Mucosa of descending colon (tissue), 3 donors: Measurements from ENCODE around the gene ZMIZ1. TPM values are rescaled to one million over a fixed set of nuclear protein-coding genes. Genes with fewer than 3 reads are reported as not detected.
A peak's percentile ranks its signal among the peaks of the same experiment; 100 is the strongest.

Experiments used
- ATAC-seq: fragments of 200-7000 bp; cut with Tn5 transposase; one replicate; pipeline ENCODE4 v1.9.1; 2020; ENCODE audit warnings: mild to moderate bottlenecking, moderate library complexity
- DNase-seq, 3 donors: peaks; one replicate each; pipeline ENCODE4 v3.0.0-alpha.2; 2020
- H3K36me3 ChIP-seq: fragments of 200-600 bp; one replicate; pipeline ENCODE4 v1.8.0; 2021; ENCODE audit warnings: low read depth, mild to moderate bottlenecking
- H3K4me1 ChIP-seq: fragments of 200-600 bp; one replicate; pipeline ENCODE4 v1.8.0; 2021; ENCODE audit warnings: low read depth, mild to moderate bottlenecking
- H3K4me3 ChIP-seq: fragments of 200-600 bp; one replicate; pipeline ENCODE4 v1.8.0; 2021; ENCODE audit warnings: mild to moderate bottlenecking
- H3K9me3 ChIP-seq: fragments of 200-600 bp; one replicate; pipeline ENCODE4 v1.8.0; 2021; ENCODE audit warnings: mild to moderate bottlenecking
- intact Hi-C, 2 donors: fragments of 100-400 bp; cut with DNase I in 1 of 2; cut with micrococcal nuclease in 1 of 2; formaldehyde crosslinking; loops; one replicate each; pipeline versions ENCODE4 v1.11.0 to v1.11.1; 2022; cut with DNase I, micrococcal nuclease
- total RNA-seq, 3 donors: library from RNA; stranded (reverse); fragmentation: NEBNext Ultra II Directional in 2 of 3; extraction: Animal tissue kit (Norgen Biotek cat#: 25700) in 2 of 3; gene quantifications; one replicate each; pipeline versions ENCODE4 v1.2.1 to v1.2.4, GENCODE V29; 2021 to 2023
- TF ChIP-seq, protein P1 (sequence below): fragments of 200-600 bp; IDR thresholded peaks from one replicate; pipeline ENCODE4 v1.8.0; 2022; ENCODE audit warnings: antibody characterized with exemption, mild to moderate bottlenecking
- donor health status: DM: no; HTN: no; CAD: no; lungs with moderate emphysema.
- donor health status: DM: no; HTN: no; CAD: no.
- donor health status: DM: no; HTN: yes; CAD: no.

Gene ZMIZ1
- total RNA-seq, 3 donors from 2014 or later = 61.4 to 103 (median 89.1) TPM

DNA sequence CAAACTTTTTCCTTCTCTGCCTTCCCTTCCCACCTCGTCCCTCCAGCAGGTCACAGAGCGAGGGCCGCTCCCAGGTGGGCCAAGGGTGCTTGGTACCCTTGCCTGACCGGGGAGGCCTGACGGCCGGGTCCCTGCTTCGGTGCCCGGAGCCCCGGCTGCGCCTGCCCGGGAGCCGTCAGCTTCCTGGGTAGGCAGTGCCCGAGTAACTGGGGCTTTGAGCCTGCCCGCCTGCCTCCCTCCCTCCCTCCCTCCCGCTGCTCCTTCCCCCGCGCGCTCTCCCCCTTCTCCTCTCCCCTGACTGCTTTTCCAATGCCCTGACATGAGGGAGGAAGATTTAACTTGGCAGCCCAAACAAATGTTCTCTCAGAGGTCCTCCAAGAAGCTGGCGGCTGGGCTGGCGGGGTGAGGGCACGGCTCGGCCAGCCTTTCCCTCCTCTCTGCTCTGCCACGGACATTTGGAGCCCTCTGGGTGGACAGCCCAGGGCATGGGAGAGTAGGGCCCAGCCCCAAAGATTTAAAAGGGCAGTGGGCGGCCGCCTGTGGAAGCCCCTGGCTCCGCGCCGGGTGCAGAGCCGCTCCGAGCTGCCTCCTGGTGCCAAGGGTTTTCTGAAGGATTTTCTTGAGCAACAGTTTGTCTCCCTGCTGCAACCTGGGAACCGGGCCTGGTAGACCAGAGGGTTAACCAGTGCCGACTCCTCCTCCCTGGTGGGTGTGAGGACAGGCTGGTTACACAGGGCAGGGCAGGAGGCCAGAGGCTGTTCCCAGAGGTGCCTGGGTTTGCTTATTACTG, 2.0 kb downstream of the ZMIZ1 start:
- ATAC-seq = peak; percentile 64

DNA sequence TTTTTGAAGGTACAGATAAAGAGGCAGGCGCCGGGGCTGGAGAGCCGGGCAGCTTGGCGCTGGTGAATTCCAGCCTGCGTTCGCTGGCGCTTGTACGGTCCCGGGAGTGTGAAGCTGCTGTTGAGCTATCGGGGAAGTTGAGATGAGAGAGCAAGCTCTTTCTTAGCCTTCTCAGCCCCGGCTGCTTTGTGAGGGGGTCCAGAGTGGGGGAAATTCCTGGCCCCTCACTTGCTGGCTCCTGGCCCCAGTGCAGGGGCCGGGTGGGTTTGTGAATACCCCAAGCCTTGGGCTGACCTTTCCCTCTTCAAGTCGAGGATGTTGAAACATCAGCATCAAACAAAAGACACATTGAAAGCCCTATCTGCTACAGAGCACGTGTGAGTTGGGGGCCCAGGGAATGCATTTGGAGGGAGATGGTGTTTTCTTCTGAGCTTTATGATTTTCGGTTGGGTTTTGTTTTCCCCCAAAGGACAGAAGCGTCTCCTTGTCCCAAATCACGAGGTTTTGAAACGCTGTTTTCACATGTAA, 2.7 kb downstream of the ZMIZ1 start:
- Histone ChIP-seq H3K4me3 (peak overlapping the region; percentile 97), H3K36me3 (no peaks in the 10 kb centered on the region), H3K9me3 (no peaks in the 10 kb centered on the region), H3K4me1 (peaks cover 59% of the 10 kb centered on the region)
- ATAC-seq (no peak), DNase-seq (no peak)
- TF ChIP-seq, protein P1, sequence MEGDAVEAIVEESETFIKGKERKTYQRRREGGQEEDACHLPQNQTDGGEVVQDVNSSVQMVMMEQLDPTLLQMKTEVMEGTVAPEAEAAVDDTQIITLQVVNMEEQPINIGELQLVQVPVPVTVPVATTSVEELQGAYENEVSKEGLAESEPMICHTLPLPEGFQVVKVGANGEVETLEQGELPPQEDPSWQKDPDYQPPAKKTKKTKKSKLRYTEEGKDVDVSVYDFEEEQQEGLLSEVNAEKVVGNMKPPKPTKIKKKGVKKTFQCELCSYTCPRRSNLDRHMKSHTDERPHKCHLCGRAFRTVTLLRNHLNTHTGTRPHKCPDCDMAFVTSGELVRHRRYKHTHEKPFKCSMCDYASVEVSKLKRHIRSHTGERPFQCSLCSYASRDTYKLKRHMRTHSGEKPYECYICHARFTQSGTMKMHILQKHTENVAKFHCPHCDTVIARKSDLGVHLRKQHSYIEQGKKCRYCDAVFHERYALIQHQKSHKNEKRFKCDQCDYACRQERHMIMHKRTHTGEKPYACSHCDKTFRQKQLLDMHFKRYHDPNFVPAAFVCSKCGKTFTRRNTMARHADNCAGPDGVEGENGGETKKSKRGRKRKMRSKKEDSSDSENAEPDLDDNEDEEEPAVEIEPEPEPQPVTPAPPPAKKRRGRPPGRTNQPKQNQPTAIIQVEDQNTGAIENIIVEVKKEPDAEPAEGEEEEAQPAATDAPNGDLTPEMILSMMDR = no peak
- intact Hi-C loops = loop anchor here (10.0 kb wide), 1 partner anchor 123 kb away; no protein-coding TSS in a partner anchor

More for the DNA sequence above, 2.0 kb downstream of the ZMIZ1 start:
- peaks cover 58% of the 10 kb centered on the region for H3K4me1 ChIP-seq
- intact Hi-C loops = loop anchor here (10.0 kb wide), 1 partner anchor 124 kb away; no protein-coding TSS in a partner anchor
- no peaks in the 10 kb centered on the region for H3K9me3 ChIP-seq
- H3K36me3 ChIP-seq = no peaks in the 10 kb centered on the region
- DNase-seq = peak; percentile 90 to 94 (median 93)
- TF ChIP-seq, protein P1 = no peak
- peak overlapping the region; percentile 97 for H3K4me3 ChIP-seq

DNA sequence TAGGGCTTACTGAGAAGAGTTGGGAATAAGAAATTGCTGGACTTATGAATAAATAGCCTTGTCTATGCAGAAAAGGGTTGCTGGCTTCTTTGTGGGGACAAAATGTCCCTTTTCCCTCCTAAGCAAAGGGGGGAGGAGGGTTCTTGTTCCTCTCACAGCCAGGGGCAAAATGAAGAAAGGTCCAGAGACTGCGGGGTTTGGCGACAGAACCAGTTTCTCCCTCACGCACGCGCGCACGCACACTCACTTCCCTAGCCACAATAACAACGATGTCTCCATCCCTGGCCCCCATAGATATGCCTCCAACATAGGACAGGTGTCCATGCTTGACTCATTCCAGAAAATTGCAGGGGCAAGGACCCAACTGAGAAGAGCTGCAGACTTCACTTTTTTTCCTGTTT, 3.3 kb downstream of the ZMIZ1 start:
- ATAC-seq = no peak
- DNase-seq = no peak
- intact Hi-C loops = loop anchor here (10.0 kb wide), 1 partner anchor 123 kb away; no protein-coding TSS in a partner anchor
- Histone ChIP-seq H3K4me1 (peaks cover 62% of the 10 kb centered on the region), H3K36me3 (no peaks in the 10 kb centered on the region), H3K4me3 (no peak overlapping the region), H3K9me3 (no peaks in the 10 kb centered on the region)
- TF ChIP-seq, protein P1 = no peak

DNA sequence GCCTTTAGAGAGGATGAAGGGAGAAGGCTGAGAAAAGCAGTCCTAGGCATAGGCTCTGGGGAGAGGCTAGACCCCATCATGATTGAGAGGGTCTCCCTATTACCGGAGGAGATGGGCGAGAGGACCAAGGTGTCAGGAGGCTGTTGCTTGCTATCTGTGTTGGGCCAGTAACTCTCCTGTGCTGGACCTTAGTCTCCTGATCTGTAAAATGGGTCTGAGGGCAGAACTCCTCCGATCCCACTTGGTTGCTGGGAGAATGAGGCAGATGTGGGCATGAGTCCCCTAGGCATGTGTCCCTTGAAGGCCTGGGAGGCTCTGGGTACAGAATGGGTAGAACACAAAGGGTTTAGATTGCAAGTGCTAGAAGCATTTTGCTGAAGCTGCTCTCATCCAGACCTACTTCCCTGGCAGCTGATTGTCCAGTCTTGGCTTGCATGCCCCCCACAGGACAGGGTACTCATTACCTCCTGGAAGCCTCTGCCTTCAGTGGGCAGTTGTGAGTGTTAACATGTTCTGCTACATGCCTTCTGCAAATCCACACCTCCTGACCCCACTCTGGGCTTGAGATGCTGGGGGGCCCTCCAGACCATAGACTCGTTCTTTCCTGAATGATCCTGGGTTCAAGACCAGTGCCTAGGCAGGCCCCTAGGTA, 4.4 kb downstream of the ZMIZ1 start:
- ATAC-seq = no peak
- intact Hi-C loops = loop anchor here (10.0 kb wide), 1 partner anchor 122 kb away; no protein-coding TSS in a partner anchor
- Histone ChIP-seq H3K36me3 (no peaks in the 10 kb centered on the region), H3K4me1 (peaks cover 70% of the 10 kb centered on the region), H3K4me3 (no peak overlapping the region), H3K9me3 (no peaks in the 10 kb centered on the region)
- TF ChIP-seq, protein P1 = no peak
- DNase-seq = no peak

DNA sequence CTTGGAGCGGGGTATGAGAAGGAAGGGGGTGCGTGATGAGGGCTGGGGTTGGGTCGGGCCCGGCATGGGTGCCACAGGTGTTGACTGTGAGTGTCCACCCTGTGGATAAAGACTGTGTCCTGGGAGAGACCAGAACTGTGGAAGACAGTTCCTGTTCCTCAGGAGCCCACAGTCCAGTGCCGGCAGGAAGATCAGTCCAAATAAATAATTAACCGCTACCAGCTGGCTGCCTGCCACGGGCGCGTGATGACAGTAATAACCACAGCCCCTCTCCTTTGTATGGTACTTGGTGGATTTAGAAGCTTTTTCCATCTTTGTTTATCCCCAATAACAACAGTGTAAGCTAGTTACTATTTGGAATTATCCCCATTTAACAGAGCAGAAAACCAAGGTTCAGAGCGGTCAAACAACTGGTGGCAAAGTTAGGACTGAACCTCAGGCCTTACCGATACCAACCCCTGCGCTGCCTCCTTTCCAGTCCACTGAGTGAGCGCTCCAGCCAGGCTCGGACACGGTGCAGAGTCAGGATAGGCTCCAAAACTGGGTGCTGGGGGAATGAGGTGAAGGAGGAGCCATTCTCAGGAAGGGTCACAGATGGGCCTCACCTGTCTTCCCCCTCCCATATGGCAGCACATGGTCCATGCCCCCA, 5.1 kb downstream of the ZMIZ1 start:
- TF ChIP-seq, protein P1 = no peak
- no peaks in the 10 kb centered on the region for H3K9me3 ChIP-seq
- no peak overlapping the region for H3K4me3 ChIP-seq
- H3K4me1 ChIP-seq = peaks cover 75% of the 10 kb centered on the region
- H3K36me3 ChIP-seq = no peaks in the 10 kb centered on the region
- ATAC-seq (peak; percentile 17), DNase-seq (peak; percentile 81 to 90 (median 89))
- intact Hi-C loops = loop anchor here (10.0 kb wide), 1 partner anchor 121 kb away; no protein-coding TSS in a partner anchor
